Psoas muscle (tissue), 8 donors: ENCODE results near the gene DMRT2. TPM values are rescaled to one million over a fixed set of nuclear protein-coding genes. Genes with fewer than 3 reads are reported as not detected.

Experiments used
- ATAC-seq, 4 donors: fragments of 200-7000 bp; cut with Tn5 transposase; one replicate each; pipeline ENCODE4 v1.9.1; 2020; ENCODE audit warnings: moderate library complexity in 3 of 4, mild to moderate bottlenecking in 2 of 4
- DNase-seq, 2 donors: peaks; one replicate each; pipeline ENCODE4 v3.0.0-alpha.2; 2020
- H3K27ac ChIP-seq: fragments of 200-600 bp; one replicate; pipeline ENCODE4 v1.8.0; 2022
- H3K27me3 ChIP-seq, 3 donors: fragments of 200-600 bp in 1 of 3; one replicate each; pipeline versions ENCODE4 v1.6.1 to v1.8.0; 2013 to 2022; ENCODE audit warnings: low read length in 2 of 3, mild to moderate bottlenecking in 2 of 3, moderate library complexity in 1 of 3; ENCODE audit not compliant: insufficient read depth in 3 of 3
- H3K36me3 ChIP-seq, 2 donors: fragments of 200-600 bp in 1 of 2; one replicate each; pipeline versions ENCODE4 v1.6.1 to v1.8.0; 2013 to 2022; ENCODE audit warnings: low read depth in 1 of 2, mild to moderate bottlenecking in 1 of 2, moderate library complexity in 1 of 2; ENCODE audit not compliant: insufficient read depth in 1 of 2
- H3K4me1 ChIP-seq: fragments of 200-600 bp; one replicate; pipeline ENCODE4 v1.8.0; 2022
- H3K4me3 ChIP-seq: fragments of 200-600 bp; one replicate; pipeline ENCODE4 v1.8.0; 2022; ENCODE audit warnings: mild to moderate bottlenecking
- H3K9me3 ChIP-seq: fragments of 200-600 bp; one replicate; pipeline ENCODE4 v1.8.0; 2022
- CTCF ChIP-seq: fragments of 200-600 bp; IDR thresholded peaks from one replicate; pipeline ENCODE4 v1.8.0; 2022; ENCODE audit warnings: antibody characterized with exemption
- WGBS, 3 donors: extraction: QIAGEN DNeasy Blood & Tissue Kit; methylation state at CpG; one replicate each; pipeline versions ENCODE4 v1.1.6 to v1.1.7; 2013; 5-methylcytosine and 5-hydroxymethylcytosine counted together
- intact Hi-C, 2 donors: fragments of 100-400 bp; cut with DNase I; formaldehyde crosslinking; loops; one replicate each; pipeline versions ENCODE4 v1.11.0 to v1.14.2; 2022
- polyA plus RNA-seq, 3 donors: library from polyadenylated mRNA; stranded (reverse); fragments of 200-250 nt; gene quantifications; one replicate each; pipeline ENCODE4 v1.2.3, GENCODE V29; 2013
- total RNA-seq, 4 donors: library from RNA; stranded (reverse); fragmentation: NEBNext Ultra II Directional in 2 of 4; extraction: Animal tissue kit (Norgen Biotek cat#: 25700) in 2 of 4; gene quantifications; one replicate each; pipeline versions ENCODE4 v1.2.1 to v1.2.4, GENCODE V29; 2021 to 2023
- donor health status: healthy with polysubstance abuse.
- donor health status: DM: no; HTN: no; CAD: no; lungs with moderate emphysema.
- donor health status: Bipolar disorder and iron deficiency.
- donor health status: healthy.
- donor health status: DM: yes; HTN: yes; CAD: no.
- donor health status: DM: no; HTN: no; CAD: no.
- donor health status: DM: no; HTN: no; CAD: no.
- donor health status: DM: yes; HTN: yes; CAD: no.

The DMRT2 gene
- total and polyA plus RNA-seq, 7 donors, result 0.43 to 6.8 (median 1.9) TPM

GRCh38 chr9:1014640-1015039 lies 35.5 kb upstream of the DMRT2 start:
- intact Hi-C loops, result loop anchor here in 1 of 2 donors (1.0 to 10.0 kb wide), 2 partner anchors 12 to 640 kb away; no protein-coding TSS in a partner anchor
- TF ChIP-seq CTCF, result no peak
- Histone ChIP-seq H3K4me1 (no peaks in the 10 kb centered on the region), H3K4me3 (no peak overlapping the region), H3K36me3 (no peaks in the 10 kb centered on the region), H3K27me3 (no peaks in the 10 kb centered on the region), H3K9me3 (no peaks in the 10 kb centered on the region), H3K27ac (no peak overlapping the region)
- DNase-seq (no peak), ATAC-seq (no peak)
- WGBS, 3 donors, result 85 to 89% (median 85%) methylated on average over 2 of the region's 2 CpGs

- Histone ChIP-seq H3K27me3 (peaks cover 0 to 3% (median 0%) of the 10 kb centered on the region in 3 donors), H3K4me3 (no peak overlapping the region), H3K27ac (no peak overlapping the region), H3K9me3 (no peaks in the 10 kb centered on the region), H3K36me3 (no peaks in the 10 kb centered on the region), H3K4me1 (no peaks in the 10 kb centered on the region)
- intact Hi-C loops, result loop anchor here in 1 of 2 donors (10.0 kb wide), 1 partner anchor 643 kb away; no protein-coding TSS in a partner anchor
- peak in 1 of 4 donors; percentile 65 for ATAC-seq
- 12 to 19% (median 15%) methylated on average over 10 of the region's 10 CpGs for WGBS, 3 donors
- peak; percentile 13 for TF ChIP-seq CTCF
- DNase-seq, result peak in 1 of 2 donors; percentile 34
These were observed 32.0 kb upstream of the DMRT2 start for GRCh38 chr9:1018121-1018520.

GRCh38 chr9:1024112-1024511 lies 26.0 kb upstream of the DMRT2 start:
- TF ChIP-seq CTCF, result no peak

GRCh38 chr9:1025131-1025530 lies 25.0 kb upstream of the DMRT2 start:
- no peak for ATAC-seq
- Histone ChIP-seq H3K4me3 (no peak overlapping the region), H3K36me3 (no peaks in the 10 kb centered on the region), H3K4me1 (no peaks in the 10 kb centered on the region), H3K27ac (no peak overlapping the region), H3K27me3 (peaks cover 0 to 8% (median 2%) of the 10 kb centered on the region in 3 donors), H3K9me3 (no peaks in the 10 kb centered on the region)
- intact Hi-C loops, result no loop called here
- DNase-seq, result no peak
- 75 to 95% (median 87%) methylated on average over 8 of the region's 8 CpGs for WGBS, 3 donors
- TF ChIP-seq CTCF, result no peak

More at GRCh38 chr9:1024112-1024511, 26.0 kb upstream of the DMRT2 start:
- Histone ChIP-seq H3K9me3 (no peaks in the 10 kb centered on the region), H3K4me1 (no peaks in the 10 kb centered on the region), H3K27ac (no peak overlapping the region), H3K27me3 (peaks cover 0 to 3% (median 2%) of the 10 kb centered on the region in 3 donors), H3K4me3 (no peak overlapping the region), H3K36me3 (no peaks in the 10 kb centered on the region)
- WGBS, 3 donors, result 88 to 94% (median 88%) methylated on average over 1 of the region's 1 CpG
- intact Hi-C loops, result no loop called here
- no peak for ATAC-seq
- DNase-seq, result no peak

GRCh38 chr9:1026219-1026618 lies 23.9 kb upstream of the DMRT2 start:
- Histone ChIP-seq H3K4me1 (no peaks in the 10 kb centered on the region), H3K4me3 (no peak overlapping the region), H3K27me3 (peaks cover 0 to 8% (median 2%) of the 10 kb centered on the region in 3 donors), H3K9me3 (no peaks in the 10 kb centered on the region), H3K36me3 (no peaks in the 10 kb centered on the region), H3K27ac (no peak overlapping the region)
- no peak for TF ChIP-seq CTCF
- DNase-seq (no peak), ATAC-seq (no peak)
- intact Hi-C loops, result no loop called here
